GM19238 (cell line): Measurements from ENCODE around the gene PTPRT.
"Not testable (repeated sequence)": the region's sequence is repeated elsewhere in the genome, so short reads cannot be mapped to it uniquely, and the experiment has no call there.

Source experiments
- DNase-seq: peaks from one replicate; pipeline ENCODE4 v3.0.0; 2011; ENCODE audit warnings: low spot score; ENCODE audit not compliant: insufficient read length

PTPRT gene

GRCh38 chr20:42919316-42919715, 270.4 kb downstream of the PTPRT start:
- no peak for DNase-seq

GRCh38 chr20:42915081-42915480, 274.6 kb downstream of the PTPRT start:
- no peak for DNase-seq

- DNase-seq = no peak
These were observed 275.4 kb downstream of the PTPRT start for GRCh38 chr20:42914302-42914701.

- DNase-seq = not testable (repeated sequence)
These were observed 278.9 kb downstream of the PTPRT start for GRCh38 chr20:42910808-42911207.

GRCh38 chr20:42907730-42908129, 282.0 kb downstream of the PTPRT start:
- no peak for DNase-seq

GRCh38 chr20:42906120-42906519, 283.6 kb downstream of the PTPRT start:
- DNase-seq = no peak

- no peak for DNase-seq
These were observed 287.2 kb downstream of the PTPRT start for GRCh38 chr20:42902509-42902908.

GRCh38 chr20:42901689-42902440, 287.8 kb downstream of the PTPRT start:
- DNase-seq = no peak

GRCh38 chr20:42900764-42901163, 288.9 kb downstream of the PTPRT start:
- not testable (repeated sequence) for DNase-seq

GRCh38 chr20:42895020-42895419, 294.7 kb downstream of the PTPRT start:
- DNase-seq = no peak

- DNase-seq = no peak
These were observed 295.2 kb downstream of the PTPRT start for GRCh38 chr20:42894483-42894882.

GRCh38 chr20:42889517-42889916, 300.2 kb downstream of the PTPRT start:
- no peak for DNase-seq

- DNase-seq = no peak
These were observed 302.4 kb downstream of the PTPRT start for GRCh38 chr20:42887281-42887680.

- DNase-seq = no peak
These were observed 302.9 kb downstream of the PTPRT start for GRCh38 chr20:42886801-42887200.

- no peak for DNase-seq
These were observed 303.7 kb downstream of the PTPRT start for GRCh38 chr20:42886046-42886445.

- no peak for DNase-seq
These were observed 314.1 kb downstream of the PTPRT start for GRCh38 chr20:42875581-42875980.

- DNase-seq = no peak
These were observed 316.4 kb downstream of the PTPRT start for GRCh38 chr20:42873259-42873658.

- DNase-seq = no peak
These were observed 325.6 kb downstream of the PTPRT start for GRCh38 chr20:42864116-42864515.

GRCh38 chr20:42862446-42862845, 327.3 kb downstream of the PTPRT start:
- DNase-seq = no peak

- DNase-seq = no peak
These were observed 332.3 kb downstream of the PTPRT start for GRCh38 chr20:42857446-42857845.

GRCh38 chr20:42855896-42856295, 333.8 kb downstream of the PTPRT start:
- no peak for DNase-seq

- no peak for DNase-seq
These were observed 337.0 kb downstream of the PTPRT start for GRCh38 chr20:42852691-42853090.

GRCh38 chr20:42846784-42847490, 342.8 kb downstream of the PTPRT start:
- no peak for DNase-seq
